GM18867 (cell line): ENCODE data around the gene ARSG.
A peak's percentile ranks its signal among the peaks of the same experiment; 100 is the strongest.
"Not testable (repeated sequence)": the region's sequence is repeated elsewhere in the genome, so short reads cannot be mapped to it uniquely, and the experiment has no call there.

Experiments used
- ATAC-seq: cut with Tn5 transposase; IDR thresholded peaks from one replicate; pipeline ENCODE4 v1.9.1; 2021; ENCODE audit warnings: mild to moderate bottlenecking, moderate library complexity; ENCODE audit not compliant: unreplicated experiment

ARSG gene

DNA sequence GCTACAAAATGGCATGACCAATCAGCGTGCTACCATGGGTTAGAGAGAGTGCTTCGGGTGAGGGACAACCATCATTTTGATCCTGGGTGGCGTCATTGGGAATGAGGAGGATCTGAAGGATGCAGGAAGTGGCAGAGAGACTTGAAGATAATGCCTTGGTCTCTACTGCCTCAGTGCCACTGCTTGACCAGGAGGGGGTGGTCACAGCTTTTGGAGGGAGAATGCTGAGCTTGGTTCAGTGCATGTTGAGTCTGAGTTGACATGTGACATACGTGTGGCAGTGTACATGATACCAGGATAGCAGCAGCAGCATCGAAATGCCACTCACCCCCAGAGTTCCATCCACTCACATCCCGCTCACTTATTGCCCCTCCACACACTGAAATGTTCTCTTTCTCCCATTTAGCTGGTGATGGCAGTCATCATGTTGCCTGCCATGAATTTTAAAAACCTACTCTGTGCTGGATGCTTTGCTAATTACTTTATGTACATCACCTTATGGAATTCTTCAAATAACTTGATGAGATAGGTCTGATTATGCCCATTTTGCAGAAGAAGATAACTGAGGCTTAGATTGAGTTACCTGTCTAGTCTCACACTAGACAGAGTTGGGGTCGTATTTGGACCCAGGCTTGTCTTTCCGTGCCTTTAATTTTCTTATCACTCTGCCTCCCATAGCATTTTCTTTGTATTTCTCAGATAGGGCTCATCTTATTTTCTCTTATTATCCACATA, 36.7 kb downstream of the ARSG start:
- ATAC-seq: no peak

DNA sequence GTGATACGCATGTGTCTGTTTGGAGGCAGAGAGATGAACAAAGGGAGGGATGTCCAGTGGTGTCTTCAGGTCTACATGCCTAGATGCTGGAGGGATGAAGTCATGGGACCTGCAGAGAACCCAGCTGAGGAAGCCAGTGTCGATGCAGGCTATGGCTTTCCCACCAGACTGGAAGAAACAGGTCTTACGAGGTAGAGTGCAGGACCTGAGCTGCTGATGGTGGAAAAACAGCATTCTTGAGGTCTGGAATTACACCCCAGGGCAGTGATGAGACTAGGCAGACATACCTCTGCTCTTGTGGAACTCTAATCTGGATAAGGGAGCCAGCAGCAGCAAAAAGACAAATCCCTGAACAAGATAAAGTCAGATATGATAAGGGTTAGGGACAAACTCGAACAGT, 37.4 kb downstream of the ARSG start:
- ATAC-seq: no peak

DNA sequence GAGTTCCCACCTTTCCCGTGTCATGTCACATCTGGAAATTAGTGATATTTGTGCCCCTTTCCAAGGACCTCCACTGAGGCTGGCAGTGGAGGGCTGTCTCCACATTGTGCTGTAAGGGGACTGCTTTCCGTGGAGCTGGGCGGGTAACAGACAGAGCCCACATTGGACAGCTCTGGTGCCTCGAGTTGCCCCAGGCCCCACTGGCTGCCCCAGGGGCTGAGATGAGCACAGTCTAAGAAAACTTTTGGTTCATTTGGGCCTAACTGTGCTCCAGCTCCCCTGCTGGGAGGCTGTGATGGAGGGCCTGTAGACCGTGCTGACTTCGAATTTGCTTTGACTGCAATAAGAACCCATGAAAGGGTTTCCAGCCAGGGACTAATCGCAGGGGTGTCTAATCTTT, 38.0 kb downstream of the ARSG start:
- ATAC-seq: no peak

DNA sequence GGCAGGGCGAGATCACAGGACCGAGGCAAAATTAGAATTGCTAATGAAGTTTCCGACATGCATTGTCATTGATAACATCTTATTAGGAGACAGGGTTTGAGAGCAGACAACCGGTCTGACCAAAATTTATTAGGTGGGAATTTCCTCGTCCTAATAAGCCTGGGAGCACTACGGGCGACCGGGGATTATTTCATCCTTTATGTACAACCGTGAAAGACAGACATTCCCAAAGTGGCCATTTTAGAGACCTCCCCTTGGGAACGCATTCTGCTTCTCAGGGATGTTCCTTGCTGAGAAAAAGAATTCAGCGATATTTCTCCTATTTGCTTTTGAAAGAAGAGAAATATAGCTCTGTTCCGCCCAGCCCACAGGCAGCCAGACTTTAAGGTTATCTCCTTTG, 40.6 kb downstream of the ARSG start:
- ATAC-seq: not testable (repeated sequence)

DNA sequence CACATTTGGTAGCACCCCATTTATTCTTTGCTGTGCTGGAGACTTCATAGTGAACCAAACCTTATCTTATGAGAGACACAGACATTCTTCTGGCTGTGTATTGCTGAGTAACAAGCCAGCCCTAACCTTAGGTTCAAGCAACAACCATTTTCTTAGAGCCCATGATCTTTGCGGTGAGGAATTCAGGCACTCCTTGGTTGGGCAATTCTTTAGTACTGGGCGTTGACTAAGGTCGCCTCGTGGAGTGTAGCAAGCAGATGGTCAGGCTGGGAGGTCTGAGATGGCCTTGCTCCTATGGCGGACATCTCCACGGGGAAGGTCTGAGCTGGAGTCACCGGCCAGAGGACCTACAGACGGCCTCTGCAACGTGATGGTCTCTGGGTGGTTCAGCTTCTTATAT, 43.1 kb downstream of the ARSG start:
- ATAC-seq: no peak

DNA sequence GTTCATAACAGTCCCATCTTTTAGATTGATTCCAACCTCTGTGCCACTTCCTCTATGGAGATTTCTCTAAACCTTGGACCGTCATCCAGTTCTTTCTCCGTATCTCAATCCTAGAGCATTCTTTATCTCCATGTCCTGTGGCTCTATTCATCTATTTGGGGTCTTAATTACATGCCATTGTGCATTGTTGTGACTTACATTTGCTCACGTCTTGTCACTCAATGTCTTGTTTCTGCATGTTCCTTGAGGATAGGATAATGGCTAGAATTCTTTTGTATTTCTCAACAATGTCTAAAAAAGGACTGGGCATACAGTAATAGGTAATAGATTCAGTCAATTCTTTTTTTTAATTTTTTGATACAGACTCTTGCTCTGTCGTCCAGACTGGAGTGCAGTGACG, 50.2 kb downstream of the ARSG start:
- ATAC-seq: no peak

DNA sequence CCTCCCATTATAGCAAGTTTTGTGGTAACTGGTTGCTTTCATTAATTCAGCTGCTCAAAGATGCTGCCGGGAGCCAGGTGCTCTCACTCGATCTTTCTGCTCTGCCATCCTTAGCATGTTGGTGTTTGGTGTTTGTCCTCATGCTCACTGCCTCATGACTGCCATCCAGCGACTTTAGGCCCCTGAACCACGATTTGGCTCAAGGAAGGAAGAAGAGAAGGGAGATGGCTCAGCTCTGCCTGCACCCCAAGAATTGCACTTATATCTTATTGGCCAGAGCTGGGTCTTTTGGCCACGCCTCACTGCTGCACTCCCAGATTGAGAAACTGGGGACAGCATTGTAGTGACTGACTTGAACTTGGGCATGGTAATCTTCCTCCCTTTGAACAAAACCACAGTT, 52.7 kb downstream of the ARSG start:
- no peak for ATAC-seq

DNA sequence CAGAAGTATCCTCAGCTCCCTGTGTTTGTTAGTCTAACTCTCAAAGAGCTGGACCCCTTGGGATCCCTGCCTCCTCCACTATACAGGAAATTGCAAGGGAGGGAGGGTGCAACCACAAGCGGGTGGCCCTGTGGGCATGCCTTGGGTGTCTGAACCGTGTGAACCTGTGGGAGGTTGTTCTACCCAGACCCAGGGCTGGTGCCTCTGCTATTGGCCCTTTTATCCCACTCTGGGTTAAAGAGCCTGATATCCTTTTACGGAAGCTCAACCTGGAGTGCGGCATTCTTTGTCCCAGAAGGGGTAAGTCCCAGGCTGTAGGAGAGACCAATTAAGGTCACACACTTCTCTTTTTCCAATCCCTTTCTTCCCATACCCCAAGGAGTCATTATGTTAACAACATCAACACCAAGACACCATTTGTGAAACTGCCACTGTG, 53.4 kb downstream of the ARSG start:
- ATAC-seq: no peak

DNA sequence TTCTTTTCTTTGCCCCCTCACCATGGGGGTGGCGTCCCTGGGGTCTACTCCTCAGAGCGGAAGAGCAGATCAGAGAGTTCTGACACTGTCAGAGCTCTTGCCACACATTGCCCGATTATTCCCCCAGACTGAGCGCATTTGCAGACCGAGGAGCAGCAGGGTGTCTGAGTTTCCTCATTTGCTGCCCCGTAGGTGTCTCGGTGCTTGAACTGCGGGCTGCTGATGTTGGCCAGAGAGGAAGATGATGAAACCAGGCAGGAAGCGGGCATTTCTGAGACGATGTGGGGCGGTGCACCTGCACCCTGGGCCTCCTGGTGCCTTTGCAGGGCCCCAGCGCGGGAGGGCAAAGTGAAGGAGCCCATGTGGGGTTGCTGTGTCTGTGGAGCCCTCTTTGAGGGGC, 55.2 kb downstream of the ARSG start:
- peak; percentile 76 for ATAC-seq

DNA sequence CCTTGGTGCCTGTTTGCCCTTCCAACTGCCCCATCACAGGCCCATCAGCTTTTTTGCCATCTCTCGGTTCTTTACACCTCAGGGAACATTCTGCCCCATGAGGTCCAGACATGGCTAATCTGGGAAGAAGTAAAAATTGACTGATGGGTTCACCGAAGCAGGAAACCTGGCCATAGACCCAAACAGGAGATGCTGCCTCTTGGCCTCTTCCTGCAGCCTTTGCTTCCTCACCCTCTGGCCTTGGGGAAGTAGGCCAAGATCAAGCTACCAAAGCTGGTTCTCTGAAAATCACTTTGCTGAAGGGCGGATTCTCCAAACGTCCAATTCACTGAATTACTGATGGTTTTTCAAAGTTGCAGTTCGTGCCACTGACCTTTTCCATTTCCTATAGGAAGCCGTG, 56.1 kb downstream of the ARSG start:
- ATAC-seq: no peak

DNA sequence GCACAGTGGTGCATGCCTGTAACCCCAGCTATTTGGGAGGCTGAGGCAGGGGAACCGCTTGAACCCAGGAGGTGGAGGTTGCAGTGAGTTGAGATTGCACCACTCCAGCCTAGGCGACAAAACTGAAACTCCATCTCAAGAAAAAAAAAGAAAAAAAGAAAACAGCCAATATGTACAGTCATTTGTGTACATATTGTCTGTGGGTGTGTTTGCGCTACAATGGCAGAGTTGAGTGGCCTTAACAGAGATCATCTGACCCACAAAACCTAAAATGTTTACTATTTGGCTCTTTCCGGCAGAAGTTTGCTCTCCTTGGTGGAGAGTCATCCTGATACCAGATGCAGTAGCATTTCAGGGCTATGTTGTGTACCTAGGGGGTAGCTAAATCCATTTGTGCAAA, 57.9 kb downstream of the ARSG start:
- ATAC-seq: peak; percentile 77

DNA sequence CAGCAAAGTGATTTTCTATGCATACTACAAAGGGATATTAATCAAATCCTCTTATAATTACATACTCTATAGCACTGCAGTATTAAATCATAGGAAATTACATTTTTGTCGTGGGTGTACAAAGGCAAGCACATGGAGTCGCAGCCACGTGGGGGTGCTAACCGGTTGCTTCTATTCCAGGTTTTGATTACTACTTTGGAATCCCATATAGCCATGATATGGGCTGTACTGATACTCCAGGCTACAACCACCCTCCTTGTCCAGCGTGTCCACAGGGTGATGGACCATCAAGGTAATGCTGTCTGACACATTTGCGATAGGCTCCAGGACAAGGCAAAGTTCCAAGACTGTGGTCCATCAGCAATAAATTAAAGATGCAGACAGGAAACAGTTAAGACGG, 60.1 kb downstream of the ARSG start:
- ATAC-seq: no peak

DNA sequence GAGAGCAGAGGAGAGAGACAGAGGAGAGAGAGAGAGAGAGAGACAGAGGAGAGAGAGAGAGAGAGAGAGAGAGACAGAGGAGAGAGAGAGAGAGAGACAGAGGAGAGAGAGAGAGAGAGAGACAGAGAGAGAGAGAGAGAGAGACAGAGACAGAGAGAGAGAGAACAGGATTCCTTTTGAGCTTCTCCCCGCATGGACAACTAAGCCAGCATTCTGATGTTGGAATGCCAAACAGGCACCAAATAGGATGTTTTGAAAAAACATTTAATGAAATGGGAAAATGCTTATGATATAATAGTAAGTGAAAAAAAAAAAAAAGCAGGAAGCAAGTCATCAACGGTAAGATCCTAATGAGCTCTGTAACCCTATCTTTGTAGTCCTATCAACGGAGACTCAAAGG, 60.7 kb downstream of the ARSG start:
- no peak for ATAC-seq

DNA sequence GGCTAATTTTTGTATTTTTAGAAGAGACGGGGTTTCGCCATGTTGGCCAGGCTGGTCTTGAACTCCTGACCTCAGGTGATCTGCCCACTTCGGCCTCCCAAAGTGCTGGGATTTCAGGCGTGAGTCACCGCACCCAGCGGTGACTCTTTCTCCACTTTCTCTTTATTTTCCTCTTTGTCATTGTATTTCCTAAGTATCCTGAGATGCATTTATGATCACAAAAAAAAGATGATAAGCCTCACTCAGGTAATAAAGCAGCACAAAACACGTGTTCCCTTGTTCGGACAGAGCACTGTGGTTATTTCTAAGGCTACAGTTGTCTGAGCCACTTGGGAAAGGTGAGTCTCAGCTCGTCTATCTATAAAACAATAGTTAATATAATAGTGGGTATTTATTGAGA, 61.4 kb downstream of the ARSG start:
- ATAC-seq: not testable (repeated sequence)

DNA sequence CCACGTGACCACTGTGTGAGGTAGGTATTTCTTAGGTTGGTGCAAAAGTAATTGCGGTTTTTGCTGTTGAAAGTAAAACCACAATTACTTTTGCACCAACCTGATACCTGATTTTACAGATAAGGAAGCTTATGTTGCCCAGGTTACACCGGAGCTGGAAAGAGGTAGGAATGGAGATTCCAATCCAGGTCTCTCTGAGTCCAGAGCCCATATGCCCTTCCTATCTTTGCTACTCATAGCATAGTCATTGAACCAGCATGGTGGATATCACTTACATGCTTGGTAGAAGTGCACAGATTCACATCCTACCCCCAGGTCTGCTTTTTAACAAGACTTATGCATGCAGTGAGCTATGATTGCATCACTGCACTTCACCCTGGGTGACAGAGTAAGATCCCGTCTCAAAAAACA, 61.8 kb downstream of the ARSG start:
- no peak for ATAC-seq

DNA sequence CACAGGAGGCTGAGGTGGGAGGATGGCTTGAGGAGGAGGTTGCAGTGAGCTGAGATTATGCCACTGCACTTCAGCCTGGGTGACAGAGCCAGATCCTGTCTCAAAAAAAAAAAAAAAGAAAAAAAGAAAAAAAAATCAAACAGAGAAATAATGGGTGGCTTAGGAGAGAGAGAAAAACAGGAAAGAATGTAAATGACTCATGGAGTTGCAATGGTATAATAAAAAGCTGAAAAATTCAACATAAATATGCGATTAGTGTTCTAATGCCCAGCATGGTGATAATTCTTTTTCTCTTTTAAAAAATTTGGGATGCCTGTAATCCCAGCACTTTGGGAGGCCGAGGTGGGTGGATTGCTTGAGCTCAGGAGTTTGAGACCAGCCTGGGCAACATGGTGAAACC, 63.0 kb downstream of the ARSG start:
- ATAC-seq: not testable (repeated sequence)

DNA sequence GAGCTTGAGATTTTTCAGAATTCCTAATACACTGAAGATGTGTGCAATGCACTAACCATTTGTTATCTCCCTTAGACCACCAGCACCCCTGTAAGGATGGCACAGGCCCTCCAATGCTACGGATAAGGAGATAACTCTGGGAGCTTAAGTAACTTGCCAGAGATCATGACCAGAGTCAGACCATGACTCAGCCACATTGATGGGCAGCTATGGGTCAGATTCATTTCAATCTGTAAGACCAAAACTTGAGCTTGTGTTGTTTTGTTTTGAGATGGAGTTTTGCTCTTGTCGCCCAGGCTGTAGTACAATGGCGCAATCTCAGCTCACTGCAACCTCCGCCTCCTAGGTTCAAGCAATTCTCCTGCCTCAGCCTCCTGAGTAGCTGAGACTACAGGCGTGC, 63.8 kb downstream of the ARSG start:
- ATAC-seq: not testable (repeated sequence)

DNA sequence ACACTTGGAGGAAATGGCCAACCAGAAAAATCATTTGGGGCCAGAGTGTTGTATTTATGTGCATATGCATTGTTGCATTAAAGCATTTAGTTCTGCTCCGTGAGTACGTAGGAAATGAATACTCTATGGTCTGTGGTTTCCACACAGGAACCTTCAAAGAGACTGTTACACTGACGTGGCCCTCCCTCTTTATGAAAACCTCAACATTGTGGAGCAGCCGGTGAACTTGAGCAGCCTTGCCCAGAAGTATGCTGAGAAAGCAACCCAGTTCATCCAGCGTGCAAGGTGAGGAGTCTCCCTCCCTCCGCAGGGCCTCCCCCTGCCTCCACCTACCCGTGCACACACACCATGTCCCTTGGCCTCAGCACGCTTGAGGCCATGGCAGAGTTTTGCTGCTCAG, 65.2 kb downstream of the ARSG start:
- ATAC-seq: peak; percentile 94

DNA sequence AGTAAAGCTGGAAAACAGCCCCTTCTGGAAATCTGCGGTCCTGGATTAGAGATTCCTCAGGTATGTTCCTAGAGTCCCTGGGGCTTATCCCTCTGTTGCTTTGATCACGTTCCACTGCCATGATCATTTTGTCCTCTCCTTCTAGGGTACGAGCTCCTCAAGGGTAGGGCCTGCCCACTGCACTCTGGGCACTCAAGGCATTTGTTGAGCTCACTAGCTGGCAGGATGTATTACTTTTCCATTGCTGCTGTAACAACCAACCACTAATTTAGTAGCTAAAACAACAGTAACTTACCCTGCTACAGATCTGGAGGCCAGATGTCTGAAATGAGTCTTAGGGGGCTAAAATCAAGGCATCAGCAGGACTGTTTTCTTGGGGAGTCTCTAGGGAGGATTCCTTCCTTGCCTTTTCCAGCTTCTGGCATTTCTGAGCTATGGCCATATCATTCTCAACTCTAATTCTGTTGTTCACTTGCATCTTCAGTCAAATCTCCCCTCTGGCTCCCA, 65.7 kb downstream of the ARSG start:
- no peak for ATAC-seq

DNA sequence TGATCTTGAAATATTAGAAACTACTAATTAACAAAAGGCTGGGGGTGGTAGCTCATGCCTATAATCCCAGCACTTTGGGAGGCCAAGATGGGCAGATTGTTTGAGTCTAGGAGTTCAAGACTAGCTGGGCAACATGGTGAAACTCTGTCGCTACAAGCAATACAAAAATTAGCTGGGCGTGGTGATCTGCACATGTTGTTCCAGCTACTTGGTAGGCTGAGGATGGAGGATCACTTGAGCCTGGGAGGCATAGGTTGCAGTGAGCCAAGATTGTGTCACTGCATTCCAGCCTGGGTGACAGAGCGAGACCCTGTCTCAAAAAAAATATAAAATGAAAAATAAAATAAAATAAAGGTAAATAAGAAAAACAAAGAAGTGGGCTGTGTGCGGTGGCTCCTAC, 66.6 kb downstream of the ARSG start:
- no peak for ATAC-seq

DNA sequence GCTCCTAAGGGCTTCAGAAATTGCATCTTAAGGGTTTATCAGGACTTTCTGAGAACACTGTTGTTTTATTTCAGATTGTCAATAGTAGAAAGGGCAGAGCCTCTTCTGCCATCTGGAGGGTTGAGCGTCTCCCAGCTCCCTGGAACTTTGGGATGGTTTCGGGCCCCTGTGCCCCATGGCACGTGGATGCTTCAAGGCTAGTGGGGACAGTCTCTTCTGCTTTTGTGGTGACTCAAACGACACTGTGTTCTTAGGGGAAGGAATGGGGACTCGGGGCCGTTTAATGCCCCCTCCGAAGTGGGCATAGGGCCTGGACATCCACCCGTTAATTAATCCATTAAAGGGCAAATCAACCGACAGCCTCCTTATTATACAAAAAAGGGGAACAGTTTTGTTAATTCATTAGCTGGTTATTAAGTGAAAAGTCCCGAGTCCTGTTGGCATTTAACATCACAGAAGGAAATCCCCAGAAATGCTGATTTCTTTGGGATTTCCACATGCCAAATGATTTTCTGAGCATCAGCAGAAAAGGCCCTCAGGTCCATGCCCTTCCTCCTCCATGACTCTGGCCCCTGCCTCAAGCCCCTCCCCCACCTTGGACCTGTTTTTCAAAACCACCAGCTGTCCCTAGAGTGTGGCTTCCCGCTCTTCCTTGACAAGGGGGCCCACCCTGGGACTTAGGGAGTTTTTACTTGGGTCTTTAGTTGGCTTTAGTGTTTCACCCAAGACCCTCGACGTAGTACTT, 68.7 kb downstream of the ARSG start:
- no peak for ATAC-seq

DNA sequence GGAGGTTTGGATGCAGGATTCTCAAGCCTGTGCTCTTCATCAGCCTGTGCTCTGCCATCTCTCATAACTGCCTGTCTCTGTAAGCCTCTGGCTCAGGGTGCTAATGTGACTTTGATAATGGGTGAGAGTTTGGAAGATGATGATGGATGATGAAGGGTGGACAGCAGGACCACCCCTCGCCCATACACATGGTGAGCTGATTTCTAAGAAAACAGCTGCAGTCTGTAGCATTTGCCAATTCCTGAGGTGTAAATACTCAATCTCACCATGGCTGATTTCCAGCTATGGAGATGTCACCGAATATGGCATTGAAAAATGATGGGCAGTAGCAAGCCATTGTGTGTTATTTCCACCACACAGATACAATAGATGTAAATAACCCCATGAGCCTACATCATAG, 74.2 kb downstream of the ARSG start:
- ATAC-seq: no peak
